ENCODE data around the gene LDAH. TPM values are rescaled to one million over a fixed set of nuclear protein-coding genes. Genes with fewer than 3 reads are reported as not detected.

Gene LDAH
- total RNA-seq, 6 experiments from 2014 or later, result 18.3 to 23.2 (median 20.2) TPM

DNA sequence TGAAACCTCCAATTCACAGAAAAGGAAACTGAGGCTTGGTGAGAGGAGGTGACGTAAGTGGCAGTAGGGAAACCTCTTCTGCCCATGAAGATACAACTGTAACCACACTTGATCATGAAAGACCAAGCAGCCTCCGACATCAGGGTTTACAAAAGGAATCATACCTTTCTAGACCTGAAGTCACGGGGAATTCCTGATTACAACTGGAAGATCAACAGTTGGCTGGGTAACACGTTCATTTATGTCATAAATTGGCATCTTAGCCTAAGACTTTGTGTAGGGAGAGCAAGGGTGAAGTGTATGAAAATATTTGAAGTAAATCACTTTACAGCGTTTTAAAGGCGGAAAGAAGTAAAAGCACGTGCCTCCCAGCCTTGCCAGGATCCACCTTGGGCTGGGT lies 172.9 kb downstream of the LDAH start:
- Mint-ChIP-seq H3K4me1 (ENCODE audit: low read depth) (peaks cover 37% of the 10 kb centered on the region), H3K9me3 (no peaks in the 10 kb centered on the region), H3K36me3 (ENCODE audit: low read depth) (no peaks in the 10 kb centered on the region), H3K27ac (peak overlapping the region; percentile 82), H3K27me3 (ENCODE audit: insufficient read depth) (peaks cover 12% of the 10 kb centered on the region), H3K4me3 (peak overlapping the region; percentile 92)
- TF ChIP-seq, protein P1, sequence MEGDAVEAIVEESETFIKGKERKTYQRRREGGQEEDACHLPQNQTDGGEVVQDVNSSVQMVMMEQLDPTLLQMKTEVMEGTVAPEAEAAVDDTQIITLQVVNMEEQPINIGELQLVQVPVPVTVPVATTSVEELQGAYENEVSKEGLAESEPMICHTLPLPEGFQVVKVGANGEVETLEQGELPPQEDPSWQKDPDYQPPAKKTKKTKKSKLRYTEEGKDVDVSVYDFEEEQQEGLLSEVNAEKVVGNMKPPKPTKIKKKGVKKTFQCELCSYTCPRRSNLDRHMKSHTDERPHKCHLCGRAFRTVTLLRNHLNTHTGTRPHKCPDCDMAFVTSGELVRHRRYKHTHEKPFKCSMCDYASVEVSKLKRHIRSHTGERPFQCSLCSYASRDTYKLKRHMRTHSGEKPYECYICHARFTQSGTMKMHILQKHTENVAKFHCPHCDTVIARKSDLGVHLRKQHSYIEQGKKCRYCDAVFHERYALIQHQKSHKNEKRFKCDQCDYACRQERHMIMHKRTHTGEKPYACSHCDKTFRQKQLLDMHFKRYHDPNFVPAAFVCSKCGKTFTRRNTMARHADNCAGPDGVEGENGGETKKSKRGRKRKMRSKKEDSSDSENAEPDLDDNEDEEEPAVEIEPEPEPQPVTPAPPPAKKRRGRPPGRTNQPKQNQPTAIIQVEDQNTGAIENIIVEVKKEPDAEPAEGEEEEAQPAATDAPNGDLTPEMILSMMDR (IDR thresholded peaks at IDR 0.05), result no peak
- no peak for DNase-seq

DNA sequence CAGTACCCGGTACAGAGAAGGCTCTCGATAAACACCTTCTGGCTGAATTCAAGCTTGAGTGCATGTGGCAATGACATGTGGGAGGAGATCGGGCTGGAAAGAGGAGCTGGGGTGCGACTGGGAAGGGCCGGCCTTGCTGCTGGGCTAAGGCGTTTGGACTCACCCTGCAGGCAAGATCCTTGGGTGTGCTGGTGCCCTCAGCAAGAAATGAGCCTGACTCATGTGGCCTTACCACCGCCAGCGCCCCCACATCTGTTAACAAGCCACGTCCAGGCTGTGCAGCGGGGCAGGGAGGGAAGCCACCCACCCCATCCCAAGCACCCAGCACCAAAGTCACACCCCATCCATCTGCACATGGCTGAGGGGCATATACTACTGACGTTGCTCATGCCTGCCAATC lies 173.3 kb downstream of the LDAH start:
- H3K9me3 Mint-ChIP-seq, result no peaks in the 10 kb centered on the region
- H3K4me3 Mint-ChIP-seq, result peak overlapping the region; percentile 92
- TF ChIP-seq, protein P1 (IDR thresholded peaks at IDR 0.05), result no peak
- peaks cover 9% of the 10 kb centered on the region for H3K27me3 Mint-ChIP-seq (ENCODE audit: insufficient read depth)
- H3K4me1 Mint-ChIP-seq (ENCODE audit: low read depth), result peaks cover 37% of the 10 kb centered on the region
- H3K36me3 Mint-ChIP-seq (ENCODE audit: low read depth), result no peaks in the 10 kb centered on the region
- DNase-seq, result peak; percentile 10
- H3K27ac Mint-ChIP-seq, result peak overlapping the region; percentile 6; the same call in 1 of the 2 replicates

DNA sequence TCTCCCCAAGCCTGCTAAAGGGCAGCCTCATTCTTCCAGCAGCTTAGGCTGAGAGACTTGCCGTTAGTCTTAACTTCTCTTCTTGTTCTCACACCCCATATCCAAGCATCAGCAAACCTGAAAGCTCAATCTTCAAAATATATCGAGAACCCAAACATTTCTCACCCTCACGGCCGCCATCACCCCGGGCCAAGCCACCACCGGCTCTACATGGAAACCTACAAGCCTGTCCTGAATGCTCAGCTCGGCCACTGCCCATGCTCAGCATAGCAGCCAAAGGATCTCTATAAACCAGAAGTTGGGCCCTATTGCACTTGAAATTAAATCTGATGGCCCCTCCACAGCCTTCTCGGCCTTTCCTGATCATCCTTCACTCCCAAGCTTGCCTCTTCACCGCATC lies 174.1 kb downstream of the LDAH start:
- Mint-ChIP-seq H3K4me1 (ENCODE audit: low read depth) (peaks cover 37% of the 10 kb centered on the region), H3K27ac (no peak overlapping the region), H3K27me3 (ENCODE audit: insufficient read depth) (peaks cover 1% of the 10 kb centered on the region)

DNA sequence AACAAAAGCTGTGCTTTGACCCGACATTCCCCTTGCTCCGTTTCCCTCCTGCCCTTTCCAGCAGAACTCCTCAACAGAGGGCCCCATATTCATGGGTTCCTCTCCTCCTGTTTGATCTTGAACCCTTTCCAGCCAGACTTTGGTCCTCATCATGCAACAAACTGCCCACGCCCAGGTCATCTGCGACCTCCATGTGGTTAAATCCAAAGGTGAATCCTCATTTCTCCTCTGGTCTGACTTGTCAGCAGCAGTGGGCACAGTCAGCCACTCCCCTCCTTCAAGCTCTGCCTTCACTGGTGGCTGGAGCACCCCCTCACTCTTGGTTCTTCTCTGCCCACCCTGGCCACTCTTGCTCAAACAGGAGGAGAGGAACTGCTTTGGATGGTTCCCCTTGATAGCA lies 174.7 kb downstream of the LDAH start:
- TF ChIP-seq, protein P1 (IDR thresholded peaks at IDR 0.05), result no peak
- no peak overlapping the region for H3K27ac Mint-ChIP-seq
- no peak overlapping the region for H3K4me3 Mint-ChIP-seq
- no peaks in the 10 kb centered on the region for H3K9me3 Mint-ChIP-seq
- peaks cover 1% of the 10 kb centered on the region for H3K27me3 Mint-ChIP-seq (ENCODE audit: insufficient read depth)
- peaks cover 37% of the 10 kb centered on the region for H3K4me1 Mint-ChIP-seq (ENCODE audit: low read depth)
- DNase-seq, result no peak
- H3K36me3 Mint-ChIP-seq (ENCODE audit: low read depth), result no peaks in the 10 kb centered on the region

More for the DNA sequence above, 174.1 kb downstream of the LDAH start:
- no peak for DNase-seq
- no peak overlapping the region for H3K4me3 Mint-ChIP-seq
- TF ChIP-seq, protein P1 (IDR thresholded peaks at IDR 0.05), result no peak
- H3K9me3 Mint-ChIP-seq, result no peaks in the 10 kb centered on the region
- H3K36me3 Mint-ChIP-seq (ENCODE audit: low read depth), result no peaks in the 10 kb centered on the region

DNA sequence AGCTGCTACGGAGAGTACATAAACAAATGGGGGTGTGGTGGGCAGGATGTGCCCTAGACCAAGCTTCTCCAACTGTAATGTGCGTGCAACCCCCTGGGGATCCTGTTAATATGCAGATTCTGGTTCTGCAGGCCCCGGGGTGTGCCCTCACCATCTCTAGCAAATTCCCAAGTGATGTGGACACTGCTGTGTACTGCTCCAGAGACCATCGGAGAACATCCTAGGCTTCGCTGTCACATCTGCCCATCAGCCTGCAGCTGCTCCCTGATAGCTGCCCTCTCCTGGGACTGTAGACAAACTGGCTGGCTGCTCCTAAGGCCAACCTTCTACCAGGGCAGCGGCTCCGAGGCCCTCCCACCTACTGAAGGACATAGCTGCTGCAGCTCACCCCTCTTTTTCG lies 175.2 kb downstream of the LDAH start:
- Mint-ChIP-seq H3K9me3 (no peaks in the 10 kb centered on the region), H3K27me3 (ENCODE audit: insufficient read depth) (peaks cover 1% of the 10 kb centered on the region), H3K27ac (no peak overlapping the region), H3K4me3 (no peak overlapping the region), H3K4me1 (ENCODE audit: low read depth) (peaks cover 37% of the 10 kb centered on the region), H3K36me3 (ENCODE audit: low read depth) (no peaks in the 10 kb centered on the region)
- no peak for DNase-seq
- TF ChIP-seq, protein P1 (IDR thresholded peaks at IDR 0.05), result no peak

DNA sequence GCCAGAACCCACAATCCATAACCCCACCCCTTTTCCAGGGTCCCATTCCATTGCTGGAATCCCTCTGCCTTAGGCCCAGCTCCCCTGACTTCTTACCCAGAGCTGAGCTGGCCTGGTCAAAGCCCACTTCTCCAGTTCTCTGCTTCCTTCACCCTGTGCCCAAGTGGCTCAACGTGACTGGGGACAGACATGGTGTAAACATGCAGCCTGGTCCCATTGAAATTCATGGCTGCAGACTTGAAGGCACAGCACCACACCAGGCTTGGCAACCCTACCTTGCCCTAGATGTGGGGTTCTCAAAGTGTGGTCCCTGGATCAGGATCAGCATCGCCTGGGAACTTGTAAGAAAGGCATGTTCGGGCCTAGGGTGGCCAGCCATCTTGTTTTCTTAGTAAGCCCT lies 175.7 kb downstream of the LDAH start:
- TF ChIP-seq, protein P1 (IDR thresholded peaks at IDR 0.05), result no peak
- H3K9me3 Mint-ChIP-seq, result no peaks in the 10 kb centered on the region
- no peak overlapping the region for H3K27ac Mint-ChIP-seq
- peaks cover 1% of the 10 kb centered on the region for H3K27me3 Mint-ChIP-seq (ENCODE audit: insufficient read depth)
- H3K36me3 Mint-ChIP-seq (ENCODE audit: low read depth), result no peaks in the 10 kb centered on the region
- peaks cover 33% of the 10 kb centered on the region for H3K4me1 Mint-ChIP-seq (ENCODE audit: low read depth)
- no peak for DNase-seq
- no peak overlapping the region for H3K4me3 Mint-ChIP-seq
